Gastroesophageal sphincter (tissue), 4 donors: ENCODE results near the gene TPRA1. TPM values are rescaled to one million over a fixed set of nuclear protein-coding genes. Genes with fewer than 3 reads are reported as not detected.

Experiments
- ATAC-seq: fragments of 150-250 bp; one replicate; pipeline ENCODE4 v1.9.1; 2016; ENCODE audit warnings: mild to moderate bottlenecking, moderate library complexity
- H3K27ac ChIP-seq, 4 donors: fragments of 200-600 bp; sonication (generic) in 3 of 4; 1 replicate in 3 of 4; 2 replicates in 1 of 4; pipeline ENCODE4 v1.5.1; 2016 to 2019
- H3K27me3 ChIP-seq: fragments of 200-600 bp; sonication (generic); one replicate; pipeline ENCODE4 v1.5.1; 2019
- H3K36me3 ChIP-seq, 2 donors: fragments of 200-600 bp; sonication (generic); one replicate each; pipeline ENCODE4 v1.5.1; 2019; ENCODE audit warnings: control low read depth in 1 of 2
- H3K4me1 ChIP-seq, 3 donors: fragments of 200-600 bp; sonication (generic); 1 replicate in 2 of 3; 2 replicates in 1 of 3; pipeline ENCODE4 v1.5.1; 2016 to 2019; ENCODE audit warnings: control low read depth in 2 of 3
- H3K4me3 ChIP-seq, 2 donors: fragments of 200-600 bp; sonication (generic); one replicate each; pipeline ENCODE4 v1.5.1; 2019; ENCODE audit warnings: mild to moderate bottlenecking in 1 of 2, moderate library complexity in 1 of 2
- H3K9me3 ChIP-seq, 3 donors: fragments of 200-600 bp; sonication (generic); one replicate each; pipeline ENCODE4 v1.5.1; 2017 to 2019; ENCODE audit warnings: control low read depth in 2 of 3
- CTCF ChIP-seq, 4 experiments: fragments of 200-600 bp in 2 of 4; fragments of 450-650 bp in 2 of 4; sonication (generic) in 1 of 4; IDR thresholded peaks; one replicate each; pipeline ENCODE4 v1.5.1; 2017 to 2019; ENCODE audit warnings: antibody characterized with exemption in 4 of 4, mild to moderate bottlenecking in 2 of 4, moderate library complexity in 2 of 4
- EP300 ChIP-seq: sonication (generic); formaldehyde crosslinking; IDR thresholded peaks from one replicate; pipeline ENCODE4 v1.6.1; 2017; ENCODE audit warnings: antibody characterized with exemption, mild to moderate bottlenecking
- POLR2A ChIP-seq, 2 donors: fragments of 450-650 bp; IDR thresholded peaks; one replicate each; pipeline ENCODE4 v1.6.1; 2017; ENCODE audit warnings: antibody characterized with exemption in 2 of 2, mild to moderate bottlenecking in 2 of 2, moderate library complexity in 1 of 2
- POLR2AphosphoS5 ChIP-seq: sonication (generic); formaldehyde crosslinking; IDR thresholded peaks from one replicate; pipeline ENCODE4 v1.6.1; 2017; ENCODE audit warnings: antibody characterized with exemption
- WGBS, 2 donors: methylation state at CpG; one replicate each; pipeline ENCODE4 v1.1.5; 2018; ENCODE audit warnings: low coverage in 1 of 2; 5-methylcytosine and 5-hydroxymethylcytosine counted together
- total RNA-seq, 4 donors: library from RNA; depleted of rRNA; stranded (reverse); fragments of >200 nt; gene quantifications; one replicate each; pipeline ENCODE4 v1.1.0, GENCODE V29; 2016

The TPRA1 gene
- total RNA-seq, 4 donors from 2014 or later: 25.6 to 36.3 (median 33.2) TPM

GRCh38 chr3:127565711-127566110 lies 24.8 kb downstream of the TPRA1 start:
- TF ChIP-seq POLR2AphosphoS5: no peak
- no peak for TF ChIP-seq EP300
- no peak for TF ChIP-seq CTCF (IDR thresholded peaks at IDR 0.05)
- no peak for TF ChIP-seq POLR2A (IDR thresholded peaks at IDR 0.05)
- Histone ChIP-seq H3K4me1 (no peaks in the 10 kb centered on the region), H3K4me3 (no peak overlapping the region), H3K36me3 (peaks cover 0 to 12% of the 10 kb centered on the region in 2 donors), H3K27me3 (peaks cover 13% of the 10 kb centered on the region), H3K9me3 (no peaks in the 10 kb centered on the region), H3K27ac (no peak overlapping the region)
- 55 to 56% methylated on average over 3 to 5 of the region's 7 CpGs for WGBS, 2 donors
- no peak for ATAC-seq

- Histone ChIP-seq H3K4me3 (no peak overlapping the region), H3K9me3 (no peaks in the 10 kb centered on the region), H3K4me1 (no peaks in the 10 kb centered on the region), H3K27me3 (peaks cover 13% of the 10 kb centered on the region), H3K36me3 (no peaks in the 10 kb centered on the region), H3K27ac (no peak overlapping the region)
- WGBS, 2 donors: 49 to 75% methylated on average over 3 of the region's 3 CpGs
- ATAC-seq: no peak
- TF ChIP-seq EP300 (no peak), POLR2AphosphoS5 (no peak), POLR2A (IDR thresholded peaks at IDR 0.05) (no peak), CTCF (IDR thresholded peaks at IDR 0.05) (no peak)
These were observed 30.3 kb downstream of the TPRA1 start for GRCh38 chr3:127560051-127560787.

GRCh38 chr3:127556565-127556964 lies 34.0 kb downstream of the TPRA1 start:
- H3K27me3 ChIP-seq: peaks cover 4% of the 10 kb centered on the region
- WGBS, 2 donors: 23 to 50% methylated on average over 2 to 4 of the region's 6 CpGs

GRCh38 chr3:127555108-127555507 lies 35.4 kb downstream of the TPRA1 start:
- ATAC-seq: no peak
- no peaks in the 10 kb centered on the region for H3K9me3 ChIP-seq
- TF ChIP-seq CTCF (IDR thresholded peaks at IDR 0.05): no peak
- TF ChIP-seq POLR2AphosphoS5: no peak
- no peak for TF ChIP-seq POLR2A (IDR thresholded peaks at IDR 0.05)
- no peak for TF ChIP-seq EP300
- 70 to 75% methylated on average over 4 of the region's 4 CpGs for WGBS, 2 donors
- no peak overlapping the region for H3K27ac ChIP-seq
- peaks cover 0 to 13% (median 0%) of the 10 kb centered on the region in 3 donors for H3K4me1 ChIP-seq
- H3K4me3 ChIP-seq: no peak overlapping the region
- H3K27me3 ChIP-seq: no peaks in the 10 kb centered on the region
- no peaks in the 10 kb centered on the region for H3K36me3 ChIP-seq

More at GRCh38 chr3:127556565-127556964, 34.0 kb downstream of the TPRA1 start:
- no peaks in the 10 kb centered on the region for H3K9me3 ChIP-seq
- no peak overlapping the region for H3K27ac ChIP-seq
- no peaks in the 10 kb centered on the region for H3K36me3 ChIP-seq
- H3K4me3 ChIP-seq: no peak overlapping the region
- TF ChIP-seq POLR2A (IDR thresholded peaks at IDR 0.05): no peak
- no peak for TF ChIP-seq EP300
- no peak for TF ChIP-seq POLR2AphosphoS5
- TF ChIP-seq CTCF (IDR thresholded peaks at IDR 0.05): no peak
- peaks cover 0 to 13% (median 0%) of the 10 kb centered on the region in 3 donors for H3K4me1 ChIP-seq
- ATAC-seq: no peak

- no peak overlapping the region for H3K4me3 ChIP-seq
- 25% methylated on average over 1 of the region's 1 CpG; no CpG with 5 or more reads in 1 of the 2 donors for WGBS, 2 donors
- ATAC-seq: no peak
- no peaks in the 10 kb centered on the region for H3K9me3 ChIP-seq
- TF ChIP-seq CTCF (IDR thresholded peaks at IDR 0.05) (no peak), POLR2A (IDR thresholded peaks at IDR 0.05) (no peak), POLR2AphosphoS5 (no peak), EP300 (no peak)
- H3K27ac ChIP-seq: no peak overlapping the region
- no peaks in the 10 kb centered on the region for H3K27me3 ChIP-seq
- no peaks in the 10 kb centered on the region for H3K36me3 ChIP-seq
- H3K4me1 ChIP-seq: peaks cover 0 to 26% (median 11%) of the 10 kb centered on the region in 3 donors
These were observed 38.5 kb downstream of the TPRA1 start for GRCh38 chr3:127552038-127552437.
